G401.6 (cell line): ENCODE data around the gene TMOD1.

ENCODE experiments used
- FAIRE-seq: peaks from 2 replicates; lab custom pipeline; 2012; peaks lifted over from hg19 to GRCh38; lab: Jason Lieb, UNC

TMOD1 gene

GRCh38 chr9:97638666-97639065, 137.2 kb downstream of the TMOD1 start:
- no peak for FAIRE-seq

GRCh38 chr9:97640325-97640724, 138.9 kb downstream of the TMOD1 start:
- FAIRE-seq: no peak

DNA sequence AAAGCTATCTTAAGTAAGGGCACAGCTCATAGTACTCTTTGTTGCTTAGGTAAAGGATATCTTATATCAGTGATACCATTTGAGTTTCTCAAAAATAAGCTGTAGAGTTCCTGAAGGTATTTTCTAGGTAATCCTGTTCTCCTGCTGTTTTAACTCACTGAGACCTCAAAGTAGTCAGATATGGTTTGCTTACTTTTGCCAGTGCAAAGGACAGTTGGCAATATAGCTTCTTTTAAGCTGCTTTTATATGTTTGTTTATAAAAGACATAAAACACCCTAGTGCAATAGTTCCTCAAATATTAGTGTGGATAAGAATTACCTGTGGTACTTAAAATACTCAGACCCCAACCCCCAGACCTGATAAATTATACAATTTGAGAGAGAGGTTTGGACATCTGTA, 144.3 kb downstream of the TMOD1 start:
- no peak for FAIRE-seq

- FAIRE-seq: no peak
Measured at GRCh38 chr9:97647996-97648395, 146.5 kb downstream of the TMOD1 start.
